ENCODE measurements around the gene PCDHA10.
"Not testable (repeated sequence)": the region's sequence is repeated elsewhere in the genome, so short reads cannot be mapped to it uniquely, and the experiment has no call there.

Gene PCDHA10

GRCh38 chr5:140842798-140843733 is 12.6 kb upstream of the PCDHA10 start:
- Histone ChIP-seq H3K4me2 (no peak overlapping the region), H3K9me3 (replicated peaks in 1 of 11) (peaks cover 15 to 41% (median 26%) of the 10 kb centered on the region in 11 experiments), H3K27ac (no peak overlapping the region), H3K36me3 (no peaks in the 10 kb centered on the region), H3K9ac (no peak overlapping the region), H3K4me1 (no peaks in the 10 kb centered on the region), H3K4me3 (no peak overlapping the region), H4K20me1 (no peaks in the 10 kb centered on the region), H3K27me3 (no peaks in the 10 kb centered on the region)
- no peak for TF ChIP-seq Cebpa-rat (IDR thresholded peaks at IDR 0.05)

GRCh38 chr5:140848139-140849102 is 7.3 kb upstream of the PCDHA10 start, which contains the start of gene PCDHA9:
Gene PCDHA9 (plus strand): TSS chr5:140848382. CDS start chr5:140848496, 114 bp downstream.
- H3K27ac ChIP-seq, H3K4me3 ChIP-seq, H3K36me3 ChIP-seq, H3K4me1 ChIP-seq, H3K4me2 ChIP-seq, H3K9ac ChIP-seq, H4K20me1 ChIP-seq, H3K27me3 ChIP-seq: not testable (repeated sequence)
- peaks cover 24 to 47% (median 29%) of the 10 kb centered on the region in 11 experiments for H3K9me3 ChIP-seq (replicated peaks in 1 of 11)

DNA sequence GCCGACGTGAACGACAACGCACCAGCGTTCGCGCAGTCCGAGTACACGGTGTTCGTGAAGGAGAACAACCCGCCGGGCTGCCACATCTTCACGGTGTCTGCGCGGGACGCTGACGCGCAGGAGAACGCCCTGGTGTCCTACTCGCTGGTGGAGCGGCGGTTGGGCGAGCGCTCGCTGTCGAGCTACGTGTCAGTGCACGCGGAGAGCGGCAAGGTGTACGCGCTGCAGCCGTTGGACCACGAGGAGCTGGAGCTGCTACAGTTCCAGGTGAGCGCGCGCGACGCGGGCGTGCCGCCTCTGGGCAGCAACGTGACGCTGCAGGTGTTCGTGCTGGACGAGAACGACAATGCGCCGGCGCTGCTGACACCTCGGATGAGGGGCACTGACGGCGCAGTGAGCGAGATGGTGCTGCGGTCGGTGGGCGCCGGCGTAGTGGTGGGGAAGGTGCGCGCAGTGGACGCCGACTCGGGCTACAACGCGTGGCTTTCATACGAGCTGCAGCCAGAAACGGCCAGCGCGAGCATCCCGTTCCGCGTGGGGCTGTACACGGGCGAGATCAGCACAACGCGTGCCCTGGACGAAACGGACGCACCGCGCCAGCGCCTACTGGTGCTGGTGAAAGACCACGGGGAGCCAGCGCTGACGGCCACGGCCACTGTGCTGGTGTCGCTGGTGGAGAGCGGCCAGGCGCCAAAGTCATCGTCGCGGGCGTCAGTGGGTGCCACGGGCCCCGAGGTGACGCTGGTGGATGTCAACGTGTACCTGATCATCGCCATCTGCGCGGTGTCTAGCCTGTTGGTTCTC is 5.7 kb upstream of the PCDHA10 start:
- H3K4me2 ChIP-seq, H3K27me3 ChIP-seq, H3K4me3 ChIP-seq, H4K20me1 ChIP-seq, H3K9ac ChIP-seq, H3K27ac ChIP-seq, H3K4me1 ChIP-seq, H3K36me3 ChIP-seq: not testable (repeated sequence)
- H3K9me3 ChIP-seq (replicated peaks in 1 of 11): peaks cover 21 to 40% (median 28%) of the 10 kb centered on the region in 11 experiments

- H3K9ac ChIP-seq: no peak overlapping the region
Observed at GRCh38 chr5:140857177-140857986, 1.7 kb downstream of the PCDHA10 start.

DNA sequence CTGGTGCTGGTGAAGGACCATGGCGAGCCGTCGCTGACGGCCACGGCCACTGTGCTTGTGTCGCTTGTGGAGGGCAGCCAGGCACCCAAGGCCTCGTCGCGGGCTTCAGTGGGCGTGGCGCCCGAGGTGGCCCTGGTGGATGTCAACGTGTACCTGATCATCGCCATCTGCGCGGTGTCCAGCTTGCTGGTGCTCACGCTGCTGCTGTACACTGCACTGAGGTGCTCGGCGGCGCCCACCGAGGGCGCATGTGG is 2.2 kb downstream of the PCDHA10 start:
- Histone ChIP-seq H3K4me3 (no peak overlapping the region), H3K27me3 (no peaks in the 10 kb centered on the region), H3K4me1 (no peaks in the 10 kb centered on the region), H3K27ac (no peak overlapping the region), H3K36me3 (no peaks in the 10 kb centered on the region), H3K4me2 (no peak overlapping the region), H4K20me1 (no peaks in the 10 kb centered on the region), H3K9ac (no peak overlapping the region), H3K9me3 (replicated peaks in 1 of 11) (peaks cover 47 to 61% (median 51%) of the 10 kb centered on the region in 11 experiments)
- TF ChIP-seq Cebpa-rat (IDR thresholded peaks at IDR 0.05): no peak

More at GRCh38 chr5:140857177-140857986, 1.7 kb downstream of the PCDHA10 start:
- Histone ChIP-seq H3K27ac (no peak overlapping the region), H3K27me3 (no peaks in the 10 kb centered on the region), H3K36me3 (no peaks in the 10 kb centered on the region), H3K4me3 (no peak overlapping the region), H3K9me3 (replicated peaks in 1 of 11) (peaks cover 42 to 59% (median 47%) of the 10 kb centered on the region in 11 experiments), H4K20me1 (no peaks in the 10 kb centered on the region), H3K4me2 (no peak overlapping the region), H3K4me1 (no peaks in the 10 kb centered on the region)
- no peak for TF ChIP-seq Cebpa-rat (IDR thresholded peaks at IDR 0.05)

GRCh38 chr5:140862441-140863295 is 7.0 kb downstream of the PCDHA10 start:
- no peaks in the 10 kb centered on the region for H3K4me1 ChIP-seq
- H3K9me3 ChIP-seq (replicated peaks in 1 of 11): peaks cover 29 to 42% (median 35%) of the 10 kb centered on the region in 11 experiments
- no peak overlapping the region for H3K27ac ChIP-seq
- no peaks in the 10 kb centered on the region for H3K27me3 ChIP-seq
- no peak overlapping the region for H3K4me3 ChIP-seq
- H4K20me1 ChIP-seq: no peaks in the 10 kb centered on the region
- no peak overlapping the region for H3K9ac ChIP-seq
- H3K4me2 ChIP-seq: no peak overlapping the region
- TF ChIP-seq Cebpa-rat (IDR thresholded peaks at IDR 0.05): no peak
- no peaks in the 10 kb centered on the region for H3K36me3 ChIP-seq

- no peak within 1 kb of the TSS for H3K4me2 ChIP-seq
- H3K4me3 ChIP-seq: no peak within 1 kb of the TSS
- no peak within 1 kb of the TSS for H3K27ac ChIP-seq
- TF ChIP-seq Cebpa-rat (IDR thresholded peaks at IDR 0.05): no peak
- H3K9ac ChIP-seq: no peak within 1 kb of the TSS
- H3K36me3 ChIP-seq: no peaks in the 10 kb centered on the region
- no peaks in the 10 kb centered on the region for H3K27me3 ChIP-seq
- no peaks in the 10 kb centered on the region for H4K20me1 ChIP-seq
- H3K4me1 ChIP-seq: no peaks in the 10 kb centered on the region
- H3K9me3 ChIP-seq (replicated peaks in 1 of 11): peaks cover 25 to 40% (median 28%) of the 10 kb centered on the region in 11 experiments
Observed at GRCh38 chr5:140868721-140869554, 13.2 kb downstream of the PCDHA10 start, which contains the start of gene PCDHA11. Gene PCDHA11 (plus strand): TSS chr5:140868957. CDS start chr5:140869104, 147 bp downstream.

Data from BLaER1 treated with 17β-estradiol and CSF1 and Interleukin-3, amounts not matched to agents 10 nM and 100 nM (cell line).